ENCODE data around the gene F12. TPM values are rescaled to one million over a fixed set of nuclear protein-coding genes. Genes with fewer than 3 reads are reported as not detected.

Gene F12
- total RNA-seq, 1 experiment from 2014 or later = 13.4 TPM

DNA sequence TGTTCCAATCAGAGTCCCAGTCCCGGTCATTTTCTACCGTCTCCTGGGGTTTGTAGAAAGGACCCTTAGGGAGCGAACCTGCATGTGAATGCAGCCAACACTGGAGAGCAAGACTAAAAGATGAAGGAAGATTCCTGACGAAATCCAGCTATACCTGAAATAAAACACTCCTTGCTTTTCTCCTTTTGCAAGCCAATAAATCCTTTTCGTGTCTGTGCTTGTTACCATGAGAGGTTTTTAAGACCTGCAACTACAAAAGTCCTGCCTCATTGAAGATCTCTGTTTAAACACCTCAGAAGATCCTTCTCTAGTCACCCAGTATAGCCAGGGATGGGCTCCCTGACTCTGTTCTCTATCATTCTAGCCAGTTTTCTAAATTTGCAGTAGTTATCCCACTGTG, 35.2 kb downstream of the F12 start:
- no TSS peak for BruUV-seq (replicated peaks)
- H3K4me3 ChIP-seq (ENCODE audit: low read depth in 2 of 2, low read length in 2 of 2) = no peak overlapping the region
- in situ Hi-C loops (cut with HindIII; ENCODE audit: low pct_unique_long_range_greater_than_20kb, low sequenced_read_pairs) = no loop called here
- DNase-seq (ENCODE audit: low read depth, low spot score) = no peak
- no peaks in the 10 kb centered on the region; the same call in 1 of the 2 replicates for H3K36me3 ChIP-seq (ENCODE audit: control insufficient read depth, insufficient read depth, low read length)
- TF ChIP-seq SIN3A (IDR thresholded peaks at IDR 0.05; ENCODE audit: borderline replicate concordance, insufficient read depth, low read depth, low read length) (no peak), POLR2AphosphoS5 (IDR thresholded peaks at IDR 0.05; ENCODE audit: low read depth, low read length) (no peak), TCF7L2 (IDR thresholded peaks at IDR 0.05; ENCODE audit: low read depth, low read length) (no peak)
- TF ChIP-seq, protein P1, sequence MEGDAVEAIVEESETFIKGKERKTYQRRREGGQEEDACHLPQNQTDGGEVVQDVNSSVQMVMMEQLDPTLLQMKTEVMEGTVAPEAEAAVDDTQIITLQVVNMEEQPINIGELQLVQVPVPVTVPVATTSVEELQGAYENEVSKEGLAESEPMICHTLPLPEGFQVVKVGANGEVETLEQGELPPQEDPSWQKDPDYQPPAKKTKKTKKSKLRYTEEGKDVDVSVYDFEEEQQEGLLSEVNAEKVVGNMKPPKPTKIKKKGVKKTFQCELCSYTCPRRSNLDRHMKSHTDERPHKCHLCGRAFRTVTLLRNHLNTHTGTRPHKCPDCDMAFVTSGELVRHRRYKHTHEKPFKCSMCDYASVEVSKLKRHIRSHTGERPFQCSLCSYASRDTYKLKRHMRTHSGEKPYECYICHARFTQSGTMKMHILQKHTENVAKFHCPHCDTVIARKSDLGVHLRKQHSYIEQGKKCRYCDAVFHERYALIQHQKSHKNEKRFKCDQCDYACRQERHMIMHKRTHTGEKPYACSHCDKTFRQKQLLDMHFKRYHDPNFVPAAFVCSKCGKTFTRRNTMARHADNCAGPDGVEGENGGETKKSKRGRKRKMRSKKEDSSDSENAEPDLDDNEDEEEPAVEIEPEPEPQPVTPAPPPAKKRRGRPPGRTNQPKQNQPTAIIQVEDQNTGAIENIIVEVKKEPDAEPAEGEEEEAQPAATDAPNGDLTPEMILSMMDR (IDR thresholded peaks at IDR 0.05) = no peak
- TF ChIP-seq, protein P2, sequence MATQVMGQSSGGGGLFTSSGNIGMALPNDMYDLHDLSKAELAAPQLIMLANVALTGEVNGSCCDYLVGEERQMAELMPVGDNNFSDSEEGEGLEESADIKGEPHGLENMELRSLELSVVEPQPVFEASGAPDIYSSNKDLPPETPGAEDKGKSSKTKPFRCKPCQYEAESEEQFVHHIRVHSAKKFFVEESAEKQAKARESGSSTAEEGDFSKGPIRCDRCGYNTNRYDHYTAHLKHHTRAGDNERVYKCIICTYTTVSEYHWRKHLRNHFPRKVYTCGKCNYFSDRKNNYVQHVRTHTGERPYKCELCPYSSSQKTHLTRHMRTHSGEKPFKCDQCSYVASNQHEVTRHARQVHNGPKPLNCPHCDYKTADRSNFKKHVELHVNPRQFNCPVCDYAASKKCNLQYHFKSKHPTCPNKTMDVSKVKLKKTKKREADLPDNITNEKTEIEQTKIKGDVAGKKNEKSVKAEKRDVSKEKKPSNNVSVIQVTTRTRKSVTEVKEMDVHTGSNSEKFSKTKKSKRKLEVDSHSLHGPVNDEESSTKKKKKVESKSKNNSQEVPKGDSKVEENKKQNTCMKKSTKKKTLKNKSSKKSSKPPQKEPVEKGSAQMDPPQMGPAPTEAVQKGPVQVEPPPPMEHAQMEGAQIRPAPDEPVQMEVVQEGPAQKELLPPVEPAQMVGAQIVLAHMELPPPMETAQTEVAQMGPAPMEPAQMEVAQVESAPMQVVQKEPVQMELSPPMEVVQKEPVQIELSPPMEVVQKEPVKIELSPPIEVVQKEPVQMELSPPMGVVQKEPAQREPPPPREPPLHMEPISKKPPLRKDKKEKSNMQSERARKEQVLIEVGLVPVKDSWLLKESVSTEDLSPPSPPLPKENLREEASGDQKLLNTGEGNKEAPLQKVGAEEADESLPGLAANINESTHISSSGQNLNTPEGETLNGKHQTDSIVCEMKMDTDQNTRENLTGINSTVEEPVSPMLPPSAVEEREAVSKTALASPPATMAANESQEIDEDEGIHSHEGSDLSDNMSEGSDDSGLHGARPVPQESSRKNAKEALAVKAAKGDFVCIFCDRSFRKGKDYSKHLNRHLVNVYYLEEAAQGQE (IDR thresholded peaks at IDR 0.05; ENCODE audit: insufficient read depth in 1 of 2, low read depth in 2 of 2, low read length in 1 of 2) = no peak
- H3K4me1 ChIP-seq (ENCODE audit: control insufficient read depth, insufficient read depth, low read length) = 0 out of 2 replicates have a peak, but pooled peaks cover under 1% of the 10 kb centered on the region
- no peak overlapping the region for H3K27ac ChIP-seq (ENCODE audit: low read length)
- CTCF ChIA-PET = no interaction called here
- intact Hi-C loops (cut with micrococcal nuclease; ENCODE audit: unreplicated experiment) = no loop called here
- H3K27me3 ChIP-seq (ENCODE audit: control insufficient read depth, insufficient read depth, low read length) = no peaks in the 10 kb centered on the region
- ATAC-seq = no peak
- H3K9me3 ChIP-seq (ENCODE audit: control insufficient read depth, insufficient read depth, low read depth, low read length) = no peaks in the 10 kb centered on the region
- POLR2A ChIA-PET = no interaction called here

DNA sequence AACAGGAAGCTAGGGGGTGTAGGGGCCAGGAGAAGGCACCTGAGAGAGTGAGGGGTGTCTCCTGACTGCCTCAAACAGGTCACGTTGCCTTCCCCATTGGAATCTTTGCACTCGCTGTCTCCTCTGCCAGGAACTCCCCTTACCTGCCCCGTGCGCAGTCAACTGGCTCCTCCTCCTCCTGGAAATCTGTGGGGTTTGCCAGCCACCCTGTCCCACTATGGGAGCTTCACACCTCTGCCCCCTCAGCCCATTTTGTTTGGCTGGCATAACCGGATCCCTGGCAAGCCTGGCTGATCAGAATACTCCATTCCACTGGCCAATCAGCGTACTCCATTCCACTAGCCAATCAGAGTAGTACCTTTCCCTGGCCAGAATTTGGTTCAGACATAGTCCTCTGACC, 35.6 kb downstream of the F12 start:
- POLR2A ChIA-PET = no interaction called here
- ATAC-seq (no peak), DNase-seq (ENCODE audit: low read depth, low spot score) (no peak)
- no TSS peak for BruUV-seq (replicated peaks)
- Histone ChIP-seq H3K36me3 (ENCODE audit: control insufficient read depth, insufficient read depth, low read length) (no peaks in the 10 kb centered on the region; the same call in 1 of the 2 replicates), H3K9me3 (ENCODE audit: control insufficient read depth, insufficient read depth, low read depth, low read length) (no peaks in the 10 kb centered on the region), H3K4me3 (ENCODE audit: low read depth in 2 of 2, low read length in 2 of 2) (no peak overlapping the region), H3K27me3 (ENCODE audit: control insufficient read depth, insufficient read depth, low read length) (no peaks in the 10 kb centered on the region), H3K4me1 (ENCODE audit: control insufficient read depth, insufficient read depth, low read length) (no peaks in the 10 kb centered on the region), H3K27ac (ENCODE audit: low read length) (no peak overlapping the region)
- intact Hi-C loops (cut with micrococcal nuclease; ENCODE audit: unreplicated experiment) (no loop called here), in situ Hi-C loops (cut with HindIII; ENCODE audit: low pct_unique_long_range_greater_than_20kb, low sequenced_read_pairs) (no loop called here)
- TF ChIP-seq, protein P1 (IDR thresholded peaks at IDR 0.05) = no peak
- CTCF ChIA-PET = no interaction called here

Data from Panc1 (cell line).